ENCODE data around the gene CLTCL1.
"Not testable (repeated sequence)": the region's sequence is repeated elsewhere in the genome, so short reads cannot be mapped to it uniquely, and the experiment has no call there.

CLTCL1 gene

GRCh38 chr22:19289475-19290161 lies 1.9 kb downstream of the CLTCL1 start:
- Histone ChIP-seq H3K9me3 (ENCODE audit: insufficient read depth, low read length) (no peaks in the 10 kb centered on the region), H3K27me3 (ENCODE audit: insufficient read depth, insufficient read length) (peaks cover 16% of the 10 kb centered on the region), H3K9ac (ENCODE audit: insufficient read length, low read depth) (peak overlapping the region; percentile 34), H3K4me3 (ENCODE audit: insufficient read length, low read depth) (no peak overlapping the region), H3K4me1 (ENCODE audit: insufficient read depth, insufficient read length) (peaks cover 12% of the 10 kb centered on the region), H3K36me3 (ENCODE audit: insufficient read depth, insufficient read length, low read length) (no peaks in the 10 kb centered on the region)
- TF ChIP-seq YY1 (IDR thresholded peaks at IDR 0.05; ENCODE audit: insufficient read depth, insufficient read length) (no peak), ZNF274 (IDR thresholded peaks at IDR 0.05; ENCODE audit: low read depth, low read length) (no peak), SUZ12 (IDR thresholded peaks at IDR 0.05; ENCODE audit: extremely low read depth, insufficient read depth, insufficient read length) (no peak)
- no peak for DNase-seq (ENCODE audit: low read depth, low spot score)

GRCh38 chr22:19287889-19288288 lies 3.6 kb downstream of the CLTCL1 start:
- Histone ChIP-seq H3K36me3 (ENCODE audit: insufficient read depth, insufficient read length, low read length) (no peaks in the 10 kb centered on the region), H3K9ac (ENCODE audit: insufficient read length, low read depth) (no peak overlapping the region), H3K9me3 (ENCODE audit: insufficient read depth, low read length) (no peaks in the 10 kb centered on the region), H3K4me1 (ENCODE audit: insufficient read depth, insufficient read length) (peaks cover 12% of the 10 kb centered on the region), H3K27me3 (ENCODE audit: insufficient read depth, insufficient read length) (peaks cover 14% of the 10 kb centered on the region), H3K4me3 (ENCODE audit: insufficient read length, low read depth) (no peak overlapping the region)
- TF ChIP-seq YY1 (IDR thresholded peaks at IDR 0.05; ENCODE audit: insufficient read depth, insufficient read length) (no peak), SUZ12 (IDR thresholded peaks at IDR 0.05; ENCODE audit: extremely low read depth, insufficient read depth, insufficient read length) (no peak), ZNF274 (IDR thresholded peaks at IDR 0.05; ENCODE audit: low read depth, low read length) (no peak)
- DNase-seq (ENCODE audit: low read depth, low spot score), result no peak

- Histone ChIP-seq H3K36me3 (ENCODE audit: insufficient read depth, insufficient read length, low read length) (no peaks in the 10 kb centered on the region), H3K4me1 (ENCODE audit: insufficient read depth, insufficient read length) (peaks cover 8% of the 10 kb centered on the region), H3K27me3 (ENCODE audit: insufficient read depth, insufficient read length) (peaks cover 7% of the 10 kb centered on the region), H3K9me3 (ENCODE audit: insufficient read depth, low read length) (no peaks in the 10 kb centered on the region), H3K4me3 (ENCODE audit: insufficient read length, low read depth) (no peak overlapping the region), H3K9ac (ENCODE audit: insufficient read length, low read depth) (no peak overlapping the region)
- no peak for DNase-seq (ENCODE audit: low read depth, low spot score)
- TF ChIP-seq SUZ12 (IDR thresholded peaks at IDR 0.05; ENCODE audit: extremely low read depth, insufficient read depth, insufficient read length) (no peak), YY1 (IDR thresholded peaks at IDR 0.05; ENCODE audit: insufficient read depth, insufficient read length) (no peak), ZNF274 (IDR thresholded peaks at IDR 0.05; ENCODE audit: low read depth, low read length) (no peak)
Measured at GRCh38 chr22:19287076-19287707, 4.3 kb downstream of the CLTCL1 start.

GRCh38 chr22:19285831-19286230 lies 5.7 kb downstream of the CLTCL1 start:
- H3K36me3 ChIP-seq (ENCODE audit: insufficient read depth, insufficient read length, low read length), result no peaks in the 10 kb centered on the region
- no peak overlapping the region for H3K4me3 ChIP-seq (ENCODE audit: insufficient read length, low read depth)
- H3K4me1 ChIP-seq (ENCODE audit: insufficient read depth, insufficient read length), result peaks cover 7% of the 10 kb centered on the region
- TF ChIP-seq SUZ12 (IDR thresholded peaks at IDR 0.05; ENCODE audit: extremely low read depth, insufficient read depth, insufficient read length), result no peak
- TF ChIP-seq YY1 (IDR thresholded peaks at IDR 0.05; ENCODE audit: insufficient read depth, insufficient read length), result no peak
- TF ChIP-seq ZNF274 (IDR thresholded peaks at IDR 0.05; ENCODE audit: low read depth, low read length), result no peak
- peak overlapping the region; percentile 11 for H3K9ac ChIP-seq (ENCODE audit: insufficient read length, low read depth)
- DNase-seq (ENCODE audit: low read depth, low spot score), result no peak
- H3K9me3 ChIP-seq (ENCODE audit: insufficient read depth, low read length), result no peaks in the 10 kb centered on the region
- peaks cover under 1% of the 10 kb centered on the region for H3K27me3 ChIP-seq (ENCODE audit: insufficient read depth, insufficient read length)

GRCh38 chr22:19279143-19279542 lies 12.4 kb downstream of the CLTCL1 start:
- H3K4me1 ChIP-seq (ENCODE audit: insufficient read depth, insufficient read length); H3K36me3 ChIP-seq (ENCODE audit: insufficient read depth, insufficient read length, low read length); H3K9ac ChIP-seq (ENCODE audit: insufficient read length, low read depth); H3K4me3 ChIP-seq (ENCODE audit: insufficient read length, low read depth); H3K9me3 ChIP-seq (ENCODE audit: insufficient read depth, low read length); DNase-seq (ENCODE audit: low read depth, low spot score); H3K27me3 ChIP-seq (ENCODE audit: insufficient read depth, insufficient read length): not testable (repeated sequence)

- no peaks in the 10 kb centered on the region for H3K9me3 ChIP-seq (ENCODE audit: insufficient read depth, low read length)
- H3K4me3 ChIP-seq (ENCODE audit: insufficient read length, low read depth), result no peak overlapping the region
- no peak overlapping the region for H3K9ac ChIP-seq (ENCODE audit: insufficient read length, low read depth)
- DNase-seq (ENCODE audit: low read depth, low spot score), result no peak
- H3K27me3 ChIP-seq (ENCODE audit: insufficient read depth, insufficient read length), result no peaks in the 10 kb centered on the region
- peaks cover 2% of the 10 kb centered on the region for H3K4me1 ChIP-seq (ENCODE audit: insufficient read depth, insufficient read length)
- peaks cover 9% of the 10 kb centered on the region for H3K36me3 ChIP-seq (ENCODE audit: insufficient read depth, insufficient read length, low read length)
- no peak for TF ChIP-seq YY1 (IDR thresholded peaks at IDR 0.05; ENCODE audit: insufficient read depth, insufficient read length)
- TF ChIP-seq SUZ12 (IDR thresholded peaks at IDR 0.05; ENCODE audit: extremely low read depth, insufficient read depth, insufficient read length), result no peak
- TF ChIP-seq ZNF274 (IDR thresholded peaks at IDR 0.05; ENCODE audit: low read depth, low read length), result no peak
Measured at GRCh38 chr22:19277785-19278184, 13.7 kb downstream of the CLTCL1 start.

- peaks cover 11% of the 10 kb centered on the region for H3K36me3 ChIP-seq (ENCODE audit: insufficient read depth, insufficient read length, low read length)
- no peak overlapping the region for H3K9ac ChIP-seq (ENCODE audit: insufficient read length, low read depth)
- H3K9me3 ChIP-seq (ENCODE audit: insufficient read depth, low read length), result no peaks in the 10 kb centered on the region
- TF ChIP-seq SUZ12 (IDR thresholded peaks at IDR 0.05; ENCODE audit: extremely low read depth, insufficient read depth, insufficient read length) (no peak), ZNF274 (IDR thresholded peaks at IDR 0.05; ENCODE audit: low read depth, low read length) (no peak), YY1 (IDR thresholded peaks at IDR 0.05; ENCODE audit: insufficient read depth, insufficient read length) (no peak)
- DNase-seq (ENCODE audit: low read depth, low spot score), result no peak
- peaks cover 2% of the 10 kb centered on the region for H3K4me1 ChIP-seq (ENCODE audit: insufficient read depth, insufficient read length)
- no peaks in the 10 kb centered on the region for H3K27me3 ChIP-seq (ENCODE audit: insufficient read depth, insufficient read length)
- H3K4me3 ChIP-seq (ENCODE audit: insufficient read length, low read depth), result no peak overlapping the region
Measured at GRCh38 chr22:19275919-19276600, 15.5 kb downstream of the CLTCL1 start.
